ENCODE data around the gene SLAMF9.

DNA sequence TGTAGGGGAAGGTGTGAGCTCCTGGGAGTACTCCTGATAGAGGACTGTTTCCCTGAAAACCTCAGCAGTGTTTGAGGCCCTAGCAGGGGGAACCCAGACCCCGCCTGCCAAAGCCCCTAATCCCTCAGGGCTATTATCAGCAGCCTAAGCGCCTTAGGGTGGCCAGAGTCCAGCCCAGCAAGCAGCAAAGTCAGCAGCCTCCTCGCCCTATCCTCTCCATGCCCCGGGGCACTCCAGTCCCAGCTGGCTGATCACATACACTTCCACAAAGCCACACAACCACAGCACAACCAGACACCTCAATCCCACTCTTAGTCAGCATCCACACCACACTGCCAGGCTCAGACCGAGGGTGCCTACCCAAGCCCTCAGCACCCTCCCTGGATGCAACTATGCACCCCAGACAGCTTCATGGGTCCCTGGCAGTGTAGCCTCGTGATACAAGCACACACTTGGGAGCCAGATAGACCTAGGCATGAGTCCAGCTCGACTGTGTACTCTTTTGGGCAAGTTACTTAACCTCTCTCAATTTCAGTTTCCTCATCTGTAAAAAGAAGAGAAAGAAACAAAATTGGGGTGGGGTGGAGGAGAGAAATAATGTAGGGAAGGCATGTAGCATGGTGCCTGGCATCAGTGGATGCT, 15.7 kb downstream of the SLAMF9 start:
- TF ChIP-seq, protein P1, sequence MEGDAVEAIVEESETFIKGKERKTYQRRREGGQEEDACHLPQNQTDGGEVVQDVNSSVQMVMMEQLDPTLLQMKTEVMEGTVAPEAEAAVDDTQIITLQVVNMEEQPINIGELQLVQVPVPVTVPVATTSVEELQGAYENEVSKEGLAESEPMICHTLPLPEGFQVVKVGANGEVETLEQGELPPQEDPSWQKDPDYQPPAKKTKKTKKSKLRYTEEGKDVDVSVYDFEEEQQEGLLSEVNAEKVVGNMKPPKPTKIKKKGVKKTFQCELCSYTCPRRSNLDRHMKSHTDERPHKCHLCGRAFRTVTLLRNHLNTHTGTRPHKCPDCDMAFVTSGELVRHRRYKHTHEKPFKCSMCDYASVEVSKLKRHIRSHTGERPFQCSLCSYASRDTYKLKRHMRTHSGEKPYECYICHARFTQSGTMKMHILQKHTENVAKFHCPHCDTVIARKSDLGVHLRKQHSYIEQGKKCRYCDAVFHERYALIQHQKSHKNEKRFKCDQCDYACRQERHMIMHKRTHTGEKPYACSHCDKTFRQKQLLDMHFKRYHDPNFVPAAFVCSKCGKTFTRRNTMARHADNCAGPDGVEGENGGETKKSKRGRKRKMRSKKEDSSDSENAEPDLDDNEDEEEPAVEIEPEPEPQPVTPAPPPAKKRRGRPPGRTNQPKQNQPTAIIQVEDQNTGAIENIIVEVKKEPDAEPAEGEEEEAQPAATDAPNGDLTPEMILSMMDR (IDR thresholded peaks at IDR 0.05): no peak
- no peak for TF ChIP-seq POLR2A (IDR thresholded peaks at IDR 0.05)

Measured in right lobe of liver (tissue), 4 donors.